GM10266 (cell line): ENCODE results near the gene RABAC1.

Source experiments
- DNase-seq: peaks from one replicate; pipeline ENCODE4 v3.0.0; 2012; ENCODE audit errors: extremely low spot score
- TF ChIP-seq, protein P1 (sequence below): IDR thresholded peaks from 2 replicates; pipeline ENCODE4 v1.5.1; 2012; ENCODE audit warnings: mild to moderate bottlenecking, low read depth; ENCODE audit not compliant: control insufficient read depth, insufficient read depth; ENCODE audit errors: missing control alignments

The RABAC1 gene

DNA sequence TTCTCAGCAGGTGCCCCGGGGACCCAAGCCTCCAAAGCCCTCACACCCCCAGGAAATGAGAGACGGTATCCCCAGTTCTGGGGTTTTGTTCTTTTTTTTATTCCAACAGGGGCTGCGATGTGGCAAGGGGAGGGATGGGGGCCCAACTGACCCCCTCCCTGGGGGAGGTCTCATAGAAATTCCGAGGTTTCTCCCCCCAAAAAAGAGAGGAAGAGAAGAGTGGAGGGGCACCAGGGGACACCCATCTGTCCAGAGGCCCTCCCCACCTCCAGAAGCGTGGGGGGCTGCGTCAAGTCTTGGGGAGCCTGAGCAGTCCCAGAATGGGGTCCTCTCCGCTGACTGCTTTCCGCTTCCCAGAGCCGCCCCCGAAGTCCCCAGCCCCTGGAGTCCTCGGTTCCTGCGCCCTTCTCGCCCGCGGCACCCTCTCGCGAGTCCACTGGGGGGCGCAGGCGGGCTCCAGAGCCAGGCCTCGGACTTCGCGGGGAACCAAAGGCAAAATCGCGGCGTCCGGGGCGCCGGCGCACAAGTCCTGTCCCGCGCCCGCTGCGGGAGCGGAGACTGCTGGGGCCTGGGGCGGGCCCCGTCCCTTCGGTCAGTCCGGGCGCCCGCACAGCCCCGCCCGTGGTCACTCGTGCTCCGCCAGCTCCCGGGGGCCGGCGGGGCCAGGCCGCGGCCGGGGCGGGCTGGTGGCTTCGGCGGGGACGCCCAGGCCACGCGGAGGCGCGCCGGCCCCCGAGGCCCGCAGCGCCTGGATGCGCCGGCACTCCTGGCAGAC is 39.3 kb upstream of the RABAC1 start:
- DNase-seq = peak; percentile 79
- TF ChIP-seq, protein P1, sequence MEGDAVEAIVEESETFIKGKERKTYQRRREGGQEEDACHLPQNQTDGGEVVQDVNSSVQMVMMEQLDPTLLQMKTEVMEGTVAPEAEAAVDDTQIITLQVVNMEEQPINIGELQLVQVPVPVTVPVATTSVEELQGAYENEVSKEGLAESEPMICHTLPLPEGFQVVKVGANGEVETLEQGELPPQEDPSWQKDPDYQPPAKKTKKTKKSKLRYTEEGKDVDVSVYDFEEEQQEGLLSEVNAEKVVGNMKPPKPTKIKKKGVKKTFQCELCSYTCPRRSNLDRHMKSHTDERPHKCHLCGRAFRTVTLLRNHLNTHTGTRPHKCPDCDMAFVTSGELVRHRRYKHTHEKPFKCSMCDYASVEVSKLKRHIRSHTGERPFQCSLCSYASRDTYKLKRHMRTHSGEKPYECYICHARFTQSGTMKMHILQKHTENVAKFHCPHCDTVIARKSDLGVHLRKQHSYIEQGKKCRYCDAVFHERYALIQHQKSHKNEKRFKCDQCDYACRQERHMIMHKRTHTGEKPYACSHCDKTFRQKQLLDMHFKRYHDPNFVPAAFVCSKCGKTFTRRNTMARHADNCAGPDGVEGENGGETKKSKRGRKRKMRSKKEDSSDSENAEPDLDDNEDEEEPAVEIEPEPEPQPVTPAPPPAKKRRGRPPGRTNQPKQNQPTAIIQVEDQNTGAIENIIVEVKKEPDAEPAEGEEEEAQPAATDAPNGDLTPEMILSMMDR = peak; percentile 55

DNA sequence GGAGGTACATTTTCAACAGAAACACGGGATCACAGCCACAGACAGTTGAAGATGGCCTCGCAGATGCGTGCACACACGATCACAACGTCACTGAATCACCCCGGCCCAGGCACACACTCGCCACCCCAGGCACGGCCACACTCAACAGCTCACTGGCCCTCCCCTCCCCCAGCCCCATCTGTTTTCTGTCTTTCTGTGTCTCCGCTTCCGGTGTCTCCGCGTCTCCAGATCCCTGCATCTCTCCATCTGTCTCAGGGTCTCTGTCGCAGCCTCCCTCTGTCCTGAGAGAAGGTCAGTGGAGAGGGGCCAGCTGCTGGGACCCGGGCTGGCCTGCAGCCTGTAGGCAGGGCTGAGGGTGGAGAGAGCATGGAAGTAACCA is 38.7 kb upstream of the RABAC1 start:
- no peak for DNase-seq
- TF ChIP-seq, protein P1 = no peak

DNA sequence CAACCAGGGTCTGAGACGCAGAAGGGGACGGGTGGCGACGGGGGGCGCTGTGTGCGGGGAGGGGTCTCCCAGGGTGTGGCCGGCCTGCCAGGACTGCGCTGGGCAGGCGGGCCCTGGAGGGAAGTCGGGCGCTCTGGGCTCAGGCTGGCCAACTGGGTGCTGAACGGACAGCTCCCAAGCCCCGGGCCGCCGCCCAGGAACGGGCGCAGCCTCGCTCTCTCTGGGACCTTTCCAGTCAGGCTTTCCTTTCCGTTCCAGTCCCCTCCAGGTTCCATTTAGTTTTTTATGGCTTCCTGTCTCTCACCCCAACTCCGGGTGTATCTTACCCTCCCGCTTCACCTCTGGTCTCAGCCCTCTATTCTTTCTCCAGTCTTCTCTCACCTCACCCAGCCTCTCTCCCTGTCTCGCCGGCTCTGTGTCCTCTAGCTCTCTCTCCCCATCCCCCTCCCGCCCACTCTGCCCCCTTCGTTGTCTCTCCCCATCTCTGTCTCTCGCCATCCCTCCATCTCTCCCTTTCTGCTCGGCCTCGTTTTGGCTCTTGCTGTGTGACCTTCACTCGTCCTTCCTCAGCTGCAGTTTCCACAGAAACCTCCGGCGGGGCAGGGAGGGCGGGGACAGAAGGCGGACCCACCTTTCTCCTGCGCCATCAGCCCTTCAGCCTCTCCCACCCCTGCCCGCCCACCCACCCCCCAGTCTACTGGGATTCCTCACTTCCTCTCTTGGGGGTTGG is 38.2 kb upstream of the RABAC1 start:
- TF ChIP-seq, protein P1 = no peak

GRCh38 chr19:41995959-41996797 is 37.1 kb upstream of the RABAC1 start:
- peak; percentile 61 for DNase-seq
- TF ChIP-seq, protein P1 = no peak

More for the DNA sequence above, 38.2 kb upstream of the RABAC1 start:
- DNase-seq = peak; percentile 87

DNA sequence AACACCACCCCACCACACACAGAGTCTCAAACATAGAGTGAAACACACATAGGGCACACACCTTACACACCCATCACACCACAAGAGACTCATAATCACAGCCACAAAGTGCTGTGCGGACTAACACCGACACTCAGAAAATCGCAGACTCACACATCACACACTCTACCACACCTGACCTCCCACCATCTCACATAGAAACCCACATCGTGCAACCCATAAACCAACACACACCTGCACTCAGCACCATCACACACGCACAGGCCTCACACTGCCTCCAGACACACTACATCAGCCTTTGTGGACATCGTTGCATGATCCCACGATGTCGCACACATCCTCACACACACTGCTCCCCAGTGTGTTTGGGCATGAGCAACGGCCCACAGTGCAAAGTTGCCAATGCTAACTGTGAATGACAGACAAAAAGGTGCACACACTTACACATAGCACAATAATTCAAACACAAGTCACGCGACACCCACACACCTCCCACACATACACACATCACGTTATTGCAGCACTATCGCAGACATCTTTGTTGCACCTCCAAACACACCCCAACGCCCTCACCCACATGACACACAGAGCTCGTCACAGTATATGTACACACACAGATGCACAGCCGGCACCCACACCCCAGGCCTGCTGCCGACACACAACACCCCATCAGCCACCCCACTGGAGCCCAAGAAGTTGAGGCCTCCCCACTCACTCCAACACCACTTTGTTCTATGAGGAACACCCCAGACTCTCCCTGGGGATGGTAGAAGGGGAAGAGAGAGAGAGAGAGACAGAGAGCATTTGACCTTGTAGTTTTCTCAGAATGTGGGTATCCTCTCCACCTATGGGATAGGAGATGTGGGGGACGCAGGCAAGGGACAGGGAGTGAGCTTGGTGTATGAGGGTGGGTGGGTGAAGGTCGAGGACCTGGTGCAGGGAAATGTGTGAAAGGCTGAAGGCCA is 36.2 kb upstream of the RABAC1 start:
- TF ChIP-seq, protein P1 = no peak

DNA sequence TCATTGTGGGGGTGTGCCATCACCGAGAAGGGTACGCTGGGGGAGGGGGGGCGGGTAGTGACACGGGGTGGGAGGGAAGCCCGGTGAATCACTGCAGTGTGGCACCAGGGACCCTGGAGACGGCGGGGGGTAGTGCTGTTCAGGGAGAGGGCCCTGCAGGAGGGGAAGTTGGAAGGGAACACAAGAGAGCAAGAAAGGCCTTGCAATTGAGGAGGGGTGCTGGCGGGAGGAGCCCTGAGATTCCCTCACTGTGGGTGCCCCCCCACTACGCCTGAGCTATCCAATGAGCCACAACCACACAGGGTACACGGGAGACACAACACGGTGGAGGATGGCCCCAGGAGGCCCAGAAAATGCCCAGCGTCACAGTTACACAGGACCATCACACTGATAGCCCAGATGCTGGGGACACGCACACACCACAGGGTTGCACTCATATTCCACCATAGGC is 35.4 kb upstream of the RABAC1 start:
- no peak for DNase-seq
- TF ChIP-seq, protein P1 = no peak

More for the DNA sequence above, 36.2 kb upstream of the RABAC1 start:
- no peak for DNase-seq
